Neural cell (in vitro differentiated cells): ENCODE data around the gene PDS5B. TPM values are rescaled to one million over a fixed set of nuclear protein-coding genes. Genes with fewer than 3 reads are reported as not detected.

Experiments used
- H2AFZ ChIP-seq: fragments of 200-600, 300-800 bp; sonication (generic), shearing (Covaris generic); 2 replicates; pipeline ENCODE4 v1.6.0; 2014; ENCODE audit warnings: low read depth, mild to moderate bottlenecking, antibody characterized with exemption, low read length, moderate library complexity
- H3F3A ChIP-seq: fragments of 200-600 bp; shearing (Covaris generic); 2 replicates; pipeline ENCODE4 v1.6.1; 2016; ENCODE audit warnings: mild to moderate bottlenecking, moderate library complexity, mixed read lengths, antibody characterized with exemption, low read length; ENCODE audit not compliant: insufficient read depth, poor library complexity, severe bottlenecking
- H3K27ac ChIP-seq: fragments of 200-600, 300-800 bp; sonication (generic), shearing (Covaris generic); 2 replicates; pipeline ENCODE4 v1.5.1; 2014; ENCODE audit warnings: mild to moderate bottlenecking, low read length, moderate library complexity
- H3K27me3 ChIP-seq: fragments of 300-800, 200-600 bp; sonication (generic), shearing (Covaris generic); 2 replicates; pipeline ENCODE4 v1.6.0; 2014; ENCODE audit warnings: mild to moderate bottlenecking, low read depth, low read length, moderate library complexity; ENCODE audit not compliant: insufficient read depth
- H3K36me3 ChIP-seq: fragments of 300-800, 200-600 bp; sonication (generic), shearing (Covaris generic); 2 replicates; pipeline ENCODE4 v1.5.1; 2014; ENCODE audit warnings: mild to moderate bottlenecking, antibody characterized with exemption, low read length, moderate library complexity; ENCODE audit not compliant: insufficient read depth
- H3K4me2 ChIP-seq: fragments of 300-800, 200-600 bp; sonication (generic), shearing (Covaris generic); 2 replicates; pipeline ENCODE4 v1.6.0; 2014; ENCODE audit warnings: mild to moderate bottlenecking, low read length
- H3K4me3 ChIP-seq: fragments of 300-800, 200-600 bp; sonication (generic), shearing (Covaris generic); 2 replicates; pipeline ENCODE4 v1.5.1; 2014; ENCODE audit warnings: mild to moderate bottlenecking, low read length, moderate library complexity
- H3K79me2 ChIP-seq: fragments of 200-600 bp; shearing (Covaris generic); replicated peaks from 2 replicates; pipeline ENCODE4 v1.6.0; 2014; ENCODE audit warnings: mild to moderate bottlenecking, low read length, moderate library complexity; ENCODE audit not compliant: insufficient read depth
- H3K9ac ChIP-seq: fragments of 300-800, 200-600 bp; sonication (generic), shearing (Covaris generic); 2 replicates; pipeline ENCODE4 v1.6.1; 2016; ENCODE audit warnings: mild to moderate bottlenecking, low read length, mixed read lengths
- H3K9me2 ChIP-seq: fragments of 200-600 bp; shearing (Covaris generic); 2 replicates; pipeline ENCODE4 v1.6.1; 2016; ENCODE audit warnings: mild to moderate bottlenecking, low read length, mixed read lengths; ENCODE audit not compliant: insufficient read depth
- H3K9me3 ChIP-seq: fragments of 200-600, 300-800 bp; sonication (generic), shearing (Covaris generic); 2 replicates; pipeline ENCODE4 v1.6.1; 2016; ENCODE audit warnings: mild to moderate bottlenecking, mixed run types, low read length, moderate library complexity, mixed read lengths
- H4K20me1 ChIP-seq: fragments of 200-600 bp; shearing (Covaris generic); 2 replicates; pipeline ENCODE4 v1.6.1; 2016; ENCODE audit warnings: mild to moderate bottlenecking, mixed run types; ENCODE audit not compliant: insufficient read depth
- EP300 ChIP-seq: fragments of 450-650 bp; conservative IDR thresholded peaks from 2 replicates; pipeline ENCODE4 v1.6.1; 2014; ENCODE audit warnings: antibody characterized with exemption, mild to moderate bottlenecking, moderate library complexity; ENCODE audit not compliant: poor library complexity, severe bottlenecking
- EZH2 ChIP-seq: fragments of 200-600, 300-800 bp; shearing (Covaris generic), sonication (generic); IDR thresholded peaks from 2 replicates; pipeline ENCODE4 v1.6.1; 2014; ENCODE audit warnings: antibody characterized with exemption, low read length, borderline replicate concordance, mild to moderate bottlenecking; ENCODE audit not compliant: insufficient read depth, poor library complexity, severe bottlenecking
- MXI1 ChIP-seq: fragments of 450-650 bp; conservative IDR thresholded peaks from 2 replicates; pipeline ENCODE4 v1.6.1; 2014; ENCODE audit warnings: antibody characterized with exemption, mild to moderate bottlenecking; ENCODE audit not compliant: poor library complexity, severe bottlenecking
- POLR2AphosphoS5 ChIP-seq: IDR thresholded peaks from 2 replicates; pipeline ENCODE4 v1.6.1; 2012
- RAD21 ChIP-seq: fragments of 450-650 bp; conservative IDR thresholded peaks from 2 replicates; pipeline ENCODE4 v1.6.1; 2014; ENCODE audit warnings: antibody characterized with exemption, mild to moderate bottlenecking, moderate library complexity
- SMC3 ChIP-seq: fragments of 450-650 bp; conservative IDR thresholded peaks from 2 replicates; pipeline ENCODE4 v1.6.1; 2014; ENCODE audit warnings: antibody characterized with exemption, mild to moderate bottlenecking, moderate library complexity; ENCODE audit not compliant: poor library complexity
- TAF1 ChIP-seq: IDR thresholded peaks from 2 replicates; pipeline ENCODE4 v1.6.1; 2012; ENCODE audit warnings: low read depth
- polyA plus RNA-seq: library from polyadenylated mRNA; depleted of rRNA; stranded (reverse); fragments of >200 nt; gene quantifications from 2 replicates; pipeline ENCODE4 v1.2.3, GENCODE V29; 2014
- TF ChIP-seq, protein P1 (sequence below): fragments of 450-650 bp; IDR thresholded peaks from 2 replicates; pipeline ENCODE4 v1.5.1; 2014; ENCODE audit warnings: antibody characterized with exemption, mild to moderate bottlenecking, moderate library complexity; ENCODE audit not compliant: poor library complexity, severe bottlenecking
- TF ChIP-seq, protein P2 (sequence below): IDR thresholded peaks from 2 replicates; pipeline ENCODE4 v1.6.1; 2012; ENCODE audit warnings: borderline replicate concordance

The PDS5B gene
- polyA plus RNA-seq, 1 donor from 2014 or later = 27.6 TPM

DNA sequence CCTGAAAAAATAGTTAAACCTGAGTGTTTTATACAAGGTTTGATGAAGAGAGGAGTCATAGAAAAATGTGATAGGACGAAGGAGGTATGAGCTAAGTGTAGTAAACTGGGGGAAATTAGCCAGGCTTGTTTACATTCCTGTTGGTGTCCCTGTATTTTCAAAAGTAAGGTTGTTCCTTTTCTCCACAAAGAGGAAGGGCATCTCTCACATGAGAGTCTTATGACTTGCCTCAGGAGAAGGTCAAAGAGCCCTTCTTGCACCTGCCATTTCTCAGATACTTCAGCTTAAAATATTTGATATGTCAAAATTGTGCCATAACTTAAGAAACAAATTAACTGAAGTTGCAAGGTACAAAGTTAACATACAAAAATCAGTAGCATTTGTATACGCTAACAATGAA lies 44.0 kb upstream of the PDS5B start:
- no peak overlapping the region for H3K9ac ChIP-seq
- no peaks in the 10 kb centered on the region for H3K9me3 ChIP-seq
- no peaks in the 10 kb centered on the region for H3K27me3 ChIP-seq
- TF ChIP-seq, protein P1, sequence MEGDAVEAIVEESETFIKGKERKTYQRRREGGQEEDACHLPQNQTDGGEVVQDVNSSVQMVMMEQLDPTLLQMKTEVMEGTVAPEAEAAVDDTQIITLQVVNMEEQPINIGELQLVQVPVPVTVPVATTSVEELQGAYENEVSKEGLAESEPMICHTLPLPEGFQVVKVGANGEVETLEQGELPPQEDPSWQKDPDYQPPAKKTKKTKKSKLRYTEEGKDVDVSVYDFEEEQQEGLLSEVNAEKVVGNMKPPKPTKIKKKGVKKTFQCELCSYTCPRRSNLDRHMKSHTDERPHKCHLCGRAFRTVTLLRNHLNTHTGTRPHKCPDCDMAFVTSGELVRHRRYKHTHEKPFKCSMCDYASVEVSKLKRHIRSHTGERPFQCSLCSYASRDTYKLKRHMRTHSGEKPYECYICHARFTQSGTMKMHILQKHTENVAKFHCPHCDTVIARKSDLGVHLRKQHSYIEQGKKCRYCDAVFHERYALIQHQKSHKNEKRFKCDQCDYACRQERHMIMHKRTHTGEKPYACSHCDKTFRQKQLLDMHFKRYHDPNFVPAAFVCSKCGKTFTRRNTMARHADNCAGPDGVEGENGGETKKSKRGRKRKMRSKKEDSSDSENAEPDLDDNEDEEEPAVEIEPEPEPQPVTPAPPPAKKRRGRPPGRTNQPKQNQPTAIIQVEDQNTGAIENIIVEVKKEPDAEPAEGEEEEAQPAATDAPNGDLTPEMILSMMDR = no peak
- TF ChIP-seq SMC3 (no peak), EP300 (no peak), MXI1 (no peak), TAF1 (no peak), RAD21 (no peak), POLR2AphosphoS5 (no peak), EZH2 (no peak)
- TF ChIP-seq, protein P2, sequence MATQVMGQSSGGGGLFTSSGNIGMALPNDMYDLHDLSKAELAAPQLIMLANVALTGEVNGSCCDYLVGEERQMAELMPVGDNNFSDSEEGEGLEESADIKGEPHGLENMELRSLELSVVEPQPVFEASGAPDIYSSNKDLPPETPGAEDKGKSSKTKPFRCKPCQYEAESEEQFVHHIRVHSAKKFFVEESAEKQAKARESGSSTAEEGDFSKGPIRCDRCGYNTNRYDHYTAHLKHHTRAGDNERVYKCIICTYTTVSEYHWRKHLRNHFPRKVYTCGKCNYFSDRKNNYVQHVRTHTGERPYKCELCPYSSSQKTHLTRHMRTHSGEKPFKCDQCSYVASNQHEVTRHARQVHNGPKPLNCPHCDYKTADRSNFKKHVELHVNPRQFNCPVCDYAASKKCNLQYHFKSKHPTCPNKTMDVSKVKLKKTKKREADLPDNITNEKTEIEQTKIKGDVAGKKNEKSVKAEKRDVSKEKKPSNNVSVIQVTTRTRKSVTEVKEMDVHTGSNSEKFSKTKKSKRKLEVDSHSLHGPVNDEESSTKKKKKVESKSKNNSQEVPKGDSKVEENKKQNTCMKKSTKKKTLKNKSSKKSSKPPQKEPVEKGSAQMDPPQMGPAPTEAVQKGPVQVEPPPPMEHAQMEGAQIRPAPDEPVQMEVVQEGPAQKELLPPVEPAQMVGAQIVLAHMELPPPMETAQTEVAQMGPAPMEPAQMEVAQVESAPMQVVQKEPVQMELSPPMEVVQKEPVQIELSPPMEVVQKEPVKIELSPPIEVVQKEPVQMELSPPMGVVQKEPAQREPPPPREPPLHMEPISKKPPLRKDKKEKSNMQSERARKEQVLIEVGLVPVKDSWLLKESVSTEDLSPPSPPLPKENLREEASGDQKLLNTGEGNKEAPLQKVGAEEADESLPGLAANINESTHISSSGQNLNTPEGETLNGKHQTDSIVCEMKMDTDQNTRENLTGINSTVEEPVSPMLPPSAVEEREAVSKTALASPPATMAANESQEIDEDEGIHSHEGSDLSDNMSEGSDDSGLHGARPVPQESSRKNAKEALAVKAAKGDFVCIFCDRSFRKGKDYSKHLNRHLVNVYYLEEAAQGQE = no peak
- H3K36me3 ChIP-seq = no peaks in the 10 kb centered on the region
- H3K27ac ChIP-seq = no peak overlapping the region
- H3K79me2 ChIP-seq = peaks cover 8% of the 10 kb centered on the region
- H2AFZ ChIP-seq = no peak overlapping the region
- H3K4me3 ChIP-seq = no peak overlapping the region
- H3F3A ChIP-seq = no peaks in the 10 kb centered on the region
- H4K20me1 ChIP-seq = no peaks in the 10 kb centered on the region
- no peak overlapping the region for H3K4me2 ChIP-seq
- no peaks in the 10 kb centered on the region for H3K9me2 ChIP-seq

DNA sequence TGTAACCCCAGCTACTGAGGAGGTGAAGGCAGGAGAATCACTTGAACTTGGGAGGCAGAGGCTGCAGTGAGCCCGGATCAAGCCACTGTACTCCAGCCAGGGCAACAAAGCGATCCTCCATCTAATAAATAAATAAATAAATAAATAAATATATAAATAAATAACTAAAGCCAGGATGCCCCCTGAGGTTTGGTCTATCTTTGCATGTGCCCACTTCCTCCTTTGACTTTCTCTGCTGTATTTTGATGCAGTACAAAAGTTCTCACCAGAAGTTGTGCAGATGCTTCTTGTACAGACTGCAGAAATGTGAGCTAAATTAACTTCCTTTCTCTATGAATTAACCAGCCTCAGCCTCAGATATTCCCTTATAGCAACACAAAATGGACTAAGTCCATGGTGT lies 41.2 kb upstream of the PDS5B start:
- H4K20me1 ChIP-seq = no peaks in the 10 kb centered on the region
- no peak overlapping the region for H3K4me2 ChIP-seq
- no peaks in the 10 kb centered on the region for H3K27me3 ChIP-seq
- H3K4me3 ChIP-seq = no peak overlapping the region
- no peaks in the 10 kb centered on the region for H3K79me2 ChIP-seq
- no peaks in the 10 kb centered on the region for H3F3A ChIP-seq
- H3K36me3 ChIP-seq = no peaks in the 10 kb centered on the region
- H2AFZ ChIP-seq = no peak overlapping the region
- no peak overlapping the region for H3K27ac ChIP-seq
- TF ChIP-seq EZH2 (no peak), MXI1 (no peak), SMC3 (no peak), RAD21 (no peak), EP300 (no peak), POLR2AphosphoS5 (no peak), TAF1 (no peak)
- TF ChIP-seq, protein P2 = no peak
- TF ChIP-seq, protein P1 = no peak
- no peaks in the 10 kb centered on the region for H3K9me2 ChIP-seq
- H3K9me3 ChIP-seq = no peaks in the 10 kb centered on the region
- no peak overlapping the region for H3K9ac ChIP-seq
